NCI-H1436 (cell line): ENCODE results near the gene NPPA.

Source experiments
- DNase-seq: peaks from one replicate; lab custom pipeline; 2025; lab: John Stamatoyannopoulos, UW

NPPA gene

DNA sequence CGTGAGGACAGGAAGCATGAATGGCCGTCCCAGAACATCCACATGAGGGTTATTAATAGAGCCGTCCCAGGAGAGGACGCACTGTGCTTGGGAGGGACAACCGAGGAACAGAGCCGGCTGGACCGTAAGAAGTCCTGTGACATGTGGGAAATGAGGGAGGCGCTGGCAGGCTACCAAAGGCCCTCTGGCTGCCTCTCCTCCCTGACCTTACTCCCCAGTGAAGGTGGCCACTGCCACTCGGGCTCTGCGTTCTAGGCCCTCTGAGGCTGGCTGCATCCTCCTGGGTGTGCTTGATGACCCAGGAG is 26.6 kb upstream of the NPPA start:
- DNase-seq, result no peak

DNA sequence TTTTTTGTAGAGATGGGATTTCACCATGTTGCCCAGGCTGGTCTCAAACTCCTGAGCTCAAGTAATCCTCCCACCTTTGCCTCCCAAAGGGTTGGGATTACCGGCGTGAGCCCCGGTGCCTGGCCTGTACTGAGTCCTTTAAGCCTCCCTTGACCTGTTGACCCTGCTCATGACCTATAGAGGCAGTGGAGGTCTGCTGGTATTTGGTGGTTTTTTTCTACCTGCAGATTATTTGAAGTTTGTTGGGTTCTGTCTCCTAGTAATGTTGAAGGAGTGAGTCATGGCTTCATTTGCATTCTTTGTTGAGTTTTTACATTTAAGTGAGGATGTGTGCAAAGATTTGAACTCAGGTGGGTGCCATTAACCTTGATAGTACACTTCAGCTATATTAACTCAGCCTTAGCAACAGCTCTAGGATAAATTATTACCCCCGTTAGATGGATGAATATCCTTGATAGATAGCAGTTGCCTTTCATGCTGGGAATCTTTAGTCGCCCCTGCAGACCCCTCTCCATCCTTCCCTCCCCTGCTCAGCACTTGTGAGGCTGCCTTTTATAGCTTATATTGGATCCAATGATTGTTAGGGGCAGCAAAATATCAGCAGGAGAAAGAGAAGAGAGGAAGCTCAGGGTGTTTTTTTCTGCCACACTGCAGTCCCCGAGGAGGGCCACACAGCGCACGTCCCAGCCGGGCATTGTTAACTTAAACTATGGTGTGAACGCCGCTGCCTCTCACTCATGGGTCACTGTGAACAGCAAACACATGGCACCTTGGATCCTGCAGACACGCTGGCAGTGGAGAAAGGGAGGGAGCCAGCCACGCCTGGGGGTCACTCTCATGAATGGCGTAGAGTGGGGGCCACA is 26.0 kb upstream of the NPPA start:
- DNase-seq, result no peak

DNA sequence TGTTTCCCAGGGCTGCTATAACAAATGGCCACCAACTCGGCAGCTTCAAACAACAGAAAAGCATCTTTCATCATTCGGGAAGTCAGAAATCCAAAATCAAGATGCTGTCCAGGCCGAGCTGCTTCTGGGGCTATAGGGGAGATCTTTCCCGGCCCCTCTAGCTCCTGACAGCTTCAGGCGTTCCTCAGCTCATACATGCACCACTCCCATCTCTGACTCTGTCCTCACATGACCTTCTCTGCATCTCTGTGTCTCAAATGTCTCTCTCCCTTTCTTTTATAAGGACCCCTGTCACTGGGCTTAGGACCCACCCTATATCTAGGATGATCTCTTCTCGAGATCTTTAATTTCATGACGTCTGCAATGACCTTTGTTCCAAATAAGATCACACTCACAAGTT is 25.0 kb upstream of the NPPA start:
- DNase-seq, result no peak

DNA sequence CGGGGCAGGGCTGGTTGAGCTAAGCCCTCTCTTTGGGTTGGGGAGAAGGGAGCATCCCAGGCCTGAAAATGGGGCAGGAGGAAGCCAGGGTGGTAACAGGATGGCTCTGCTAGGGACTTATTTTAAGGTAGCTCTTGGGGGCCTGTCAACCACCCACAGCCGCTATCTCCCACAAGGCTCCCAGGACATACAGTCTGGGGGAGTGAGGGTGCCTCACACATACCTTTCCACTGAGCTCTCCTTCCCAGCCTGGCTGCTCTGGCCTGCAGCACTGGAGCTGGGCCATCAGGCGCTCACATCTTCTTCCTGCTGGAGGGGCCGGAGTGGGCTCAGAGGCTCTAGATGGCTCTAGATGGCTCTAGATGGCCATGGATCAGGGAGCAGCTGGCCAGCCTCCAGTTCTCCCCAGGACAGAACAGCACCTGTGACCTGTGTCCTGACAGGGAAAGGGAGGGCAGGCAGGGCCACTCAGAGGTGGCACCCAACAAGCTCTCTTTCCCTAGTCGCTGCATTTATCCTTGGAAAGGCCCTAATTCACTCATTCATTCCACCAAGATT is 22.1 kb upstream of the NPPA start:
- DNase-seq, result no peak

DNA sequence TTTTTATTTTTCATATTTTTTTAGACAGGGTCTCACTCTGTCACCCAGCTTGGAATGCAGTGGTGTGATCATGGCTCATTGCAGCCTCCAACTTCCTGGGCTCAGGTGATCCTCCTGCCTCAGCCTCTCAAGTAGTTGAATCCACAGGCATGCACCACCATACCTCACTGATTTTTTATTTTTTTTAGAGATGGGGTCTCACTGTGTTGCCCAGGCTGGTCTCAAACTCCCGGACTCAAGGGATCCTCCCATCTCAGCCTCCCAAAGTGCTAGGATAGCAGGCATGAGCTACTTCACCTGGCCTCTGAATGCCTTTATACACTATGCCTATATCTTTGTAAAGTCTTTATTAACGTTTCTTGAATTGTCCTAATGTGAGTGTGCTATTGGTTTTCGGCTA is 21.5 kb upstream of the NPPA start:
- no peak for DNase-seq

DNA sequence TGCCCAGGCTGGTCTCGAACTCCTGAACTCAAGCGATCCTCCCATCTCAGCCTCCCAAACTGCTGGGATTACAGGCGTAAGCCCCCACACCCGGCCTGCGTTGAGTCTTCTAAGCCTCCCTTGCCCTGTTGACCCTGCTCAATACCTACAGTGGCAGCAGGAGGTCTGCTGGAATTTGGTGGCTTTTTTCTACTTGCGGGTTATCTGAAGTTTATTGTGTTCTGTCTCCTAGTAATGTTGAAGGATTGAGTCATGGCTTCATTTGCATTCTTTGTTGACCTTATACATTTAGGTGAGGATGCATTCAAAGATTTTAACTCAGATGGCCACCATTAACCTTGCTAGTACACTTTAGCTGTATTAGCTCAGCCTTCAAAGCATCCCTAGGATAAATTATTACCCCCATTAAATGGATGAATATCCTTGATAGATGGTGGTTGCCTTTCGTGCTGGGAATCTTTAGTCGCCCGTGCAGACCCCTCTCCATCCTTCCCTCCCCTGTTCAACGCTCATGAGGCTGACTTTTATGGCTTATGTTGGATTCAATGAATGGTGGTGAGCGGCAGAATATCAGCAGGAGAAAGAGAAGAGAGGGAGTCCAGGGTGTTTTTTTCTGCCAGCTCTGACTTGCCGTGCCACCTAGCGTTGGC is 20.9 kb upstream of the NPPA start:
- no peak for DNase-seq

DNA sequence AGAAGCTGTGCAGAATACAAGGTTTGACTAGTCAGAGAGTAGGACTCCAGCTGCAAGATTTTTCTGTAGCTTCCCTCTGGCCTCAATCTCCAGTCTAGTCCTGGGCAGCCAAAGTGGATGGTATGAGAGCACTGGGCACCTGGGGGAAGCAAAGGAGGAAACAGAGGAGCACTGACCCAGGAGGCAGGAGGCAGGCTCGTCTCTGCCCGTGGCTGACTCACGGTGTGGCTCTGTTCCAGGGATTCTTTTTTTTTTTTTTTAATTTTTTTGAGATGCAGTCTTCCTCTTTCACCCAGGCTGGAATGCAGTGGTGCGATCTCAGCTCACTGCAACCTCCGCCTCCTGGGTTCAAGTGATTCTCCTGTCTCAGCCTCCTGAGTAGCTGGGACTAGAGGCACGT is 15.3 kb upstream of the NPPA start:
- no peak for DNase-seq

DNA sequence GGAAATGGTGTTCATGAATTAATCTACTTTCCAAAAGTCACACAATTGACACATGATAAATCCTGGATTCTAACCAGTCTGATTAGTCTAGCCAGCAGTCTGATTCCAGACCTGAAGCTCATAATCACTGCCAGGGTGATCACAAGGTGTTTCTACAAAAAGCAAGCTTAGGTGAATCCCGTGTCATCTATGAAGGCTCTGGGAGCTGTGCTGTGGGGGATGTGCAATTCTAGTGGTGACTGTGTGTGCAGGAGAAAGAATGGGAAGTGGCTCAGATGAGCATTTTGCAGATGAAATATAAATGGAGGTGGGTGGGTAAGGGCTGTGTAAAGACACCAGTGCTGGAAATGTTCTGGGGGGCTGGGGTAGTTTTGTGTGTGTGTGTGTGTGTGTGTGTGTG is 13.0 kb upstream of the NPPA start:
- no peak for DNase-seq

DNA sequence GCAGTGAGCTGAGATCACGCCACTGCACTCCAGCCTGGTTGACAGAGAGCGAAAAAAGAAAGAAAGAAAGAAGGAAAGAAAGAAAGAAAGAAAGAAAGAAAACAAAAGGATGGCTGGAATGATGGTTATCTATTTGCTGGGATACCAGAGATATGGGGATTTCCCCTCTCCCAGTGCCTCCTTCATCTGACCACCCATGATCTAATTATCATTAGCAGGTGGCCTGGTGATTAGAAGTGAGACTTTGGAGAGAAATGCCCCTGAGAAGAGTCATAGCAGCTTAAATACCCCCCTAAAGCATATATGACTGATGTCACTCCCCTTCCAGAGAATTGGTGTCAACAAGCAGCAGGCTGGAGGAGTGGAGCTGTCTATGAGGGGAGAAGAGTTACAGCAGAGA is 12.5 kb upstream of the NPPA start:
- DNase-seq, result no peak

DNA sequence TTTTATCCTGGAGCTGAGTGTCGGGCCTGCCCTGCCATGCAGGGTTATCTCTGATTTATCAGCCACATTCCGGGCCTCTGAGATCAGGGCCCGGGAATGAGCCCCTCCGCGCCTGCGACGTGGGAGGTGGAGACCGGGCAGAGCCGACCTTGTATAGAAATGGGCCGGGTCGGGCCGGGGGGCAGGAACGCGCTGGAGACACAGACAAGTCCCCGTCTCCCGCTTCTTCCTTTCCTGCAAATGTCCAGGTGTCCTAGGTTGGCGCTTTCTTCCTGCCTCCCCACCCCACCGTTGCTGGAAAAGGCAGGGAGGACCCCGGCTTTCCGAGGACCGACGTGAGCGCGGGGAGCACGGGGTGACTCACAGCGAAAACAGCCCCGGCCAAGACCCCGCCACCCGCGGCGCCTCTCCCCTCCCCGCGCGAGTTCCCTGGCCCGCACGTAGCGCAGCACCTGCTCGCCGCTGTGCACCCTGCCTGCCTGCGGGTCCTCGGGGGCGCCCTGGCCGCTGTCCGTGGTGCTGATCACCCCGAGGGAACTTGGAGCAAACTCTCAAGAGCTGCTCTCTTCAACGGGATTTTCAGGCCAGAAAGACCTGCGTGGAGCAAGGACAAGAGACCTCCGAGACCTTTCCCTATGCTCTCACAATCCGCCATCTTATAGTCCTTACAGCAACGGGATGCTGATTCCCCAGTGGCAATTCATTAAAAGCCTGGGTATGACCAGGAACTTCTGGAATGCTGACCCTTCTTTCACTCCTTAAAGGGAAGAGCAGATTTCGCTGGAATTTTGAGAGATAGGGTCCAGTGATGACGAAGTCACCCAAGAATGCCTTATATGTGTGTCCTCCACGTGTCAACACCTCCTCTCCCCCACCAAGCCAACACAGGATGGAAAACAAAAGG is 11.6 kb upstream of the NPPA start:
- no peak for DNase-seq

DNA sequence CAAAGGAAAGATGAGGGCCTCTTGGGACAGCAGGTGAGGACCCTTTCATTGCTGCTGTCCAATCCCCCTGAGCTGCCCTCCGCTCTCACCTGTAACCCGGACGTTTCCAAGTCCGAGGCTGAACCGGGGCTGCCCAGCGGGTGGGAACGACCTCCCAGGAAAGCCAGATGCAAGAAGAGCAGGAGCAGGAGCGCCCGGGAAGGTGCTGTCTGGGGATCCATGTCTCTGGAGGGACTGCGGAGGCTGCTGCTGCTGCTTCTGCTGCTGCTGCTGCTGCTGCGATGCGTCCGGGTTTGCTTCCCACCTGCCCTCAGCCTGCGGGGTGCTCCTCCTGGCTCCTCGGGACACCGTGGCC is 11.0 kb upstream of the NPPA start, which contains the start of gene NPPB:
TSS of gene NPPB (minus strand) at position 333 of the 355 bp plus-strand sequence. CDS start at position 221, 112 bp downstream.
- no peak for DNase-seq

DNA sequence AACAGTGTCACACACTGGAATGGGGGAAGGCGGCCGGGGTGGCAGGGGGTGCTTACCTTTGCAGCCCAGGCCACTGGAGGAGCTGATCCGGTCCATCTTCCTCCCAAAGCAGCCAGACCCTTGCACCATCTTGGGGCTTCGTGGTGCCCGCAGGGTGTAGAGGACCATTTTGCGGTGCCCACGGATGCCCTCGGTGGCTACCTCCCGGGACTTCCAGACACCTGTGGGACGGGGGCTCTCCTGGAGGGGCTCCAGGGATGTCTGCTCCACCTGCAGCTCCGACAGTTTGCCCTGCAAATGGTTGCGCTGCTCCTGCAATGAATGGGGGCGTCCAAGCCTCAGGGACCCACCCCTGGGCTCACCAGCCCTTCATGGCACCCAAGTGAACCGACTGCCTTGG is 10.6 kb upstream of the NPPA start:
- no peak for DNase-seq

DNA sequence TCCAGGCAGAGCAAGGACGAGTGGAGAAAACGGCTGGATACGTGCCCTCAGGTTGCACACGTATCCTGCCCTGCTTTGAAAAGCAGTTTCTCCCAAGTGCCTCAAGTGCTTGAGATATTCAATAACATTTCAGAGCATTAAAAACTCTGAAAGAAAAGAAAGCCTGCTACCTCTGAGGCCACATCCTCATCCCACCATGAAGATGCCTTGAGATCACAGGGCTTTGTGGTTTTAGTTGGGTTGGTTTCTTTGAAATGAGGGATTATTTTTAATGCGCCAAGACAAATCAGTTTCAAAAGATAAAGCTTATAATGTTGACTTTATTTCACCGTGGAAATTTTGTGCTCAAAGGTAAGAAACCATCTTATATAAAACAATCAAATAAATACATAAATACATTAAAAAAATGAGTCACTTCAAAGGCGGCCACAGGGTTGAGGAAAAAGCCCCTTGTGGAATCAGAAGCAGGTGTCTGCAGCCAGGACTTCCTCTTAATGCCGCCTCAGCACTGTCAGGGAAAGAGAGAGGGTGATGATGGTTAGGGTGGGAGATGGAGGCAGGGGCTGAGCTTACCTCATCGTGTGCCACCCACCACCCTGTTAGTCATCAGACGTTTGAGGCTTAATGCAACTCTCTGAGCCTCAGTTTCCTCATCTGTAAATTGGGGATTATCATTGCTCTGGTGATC is 9.7 kb upstream of the NPPA start:
- no peak for DNase-seq

DNA sequence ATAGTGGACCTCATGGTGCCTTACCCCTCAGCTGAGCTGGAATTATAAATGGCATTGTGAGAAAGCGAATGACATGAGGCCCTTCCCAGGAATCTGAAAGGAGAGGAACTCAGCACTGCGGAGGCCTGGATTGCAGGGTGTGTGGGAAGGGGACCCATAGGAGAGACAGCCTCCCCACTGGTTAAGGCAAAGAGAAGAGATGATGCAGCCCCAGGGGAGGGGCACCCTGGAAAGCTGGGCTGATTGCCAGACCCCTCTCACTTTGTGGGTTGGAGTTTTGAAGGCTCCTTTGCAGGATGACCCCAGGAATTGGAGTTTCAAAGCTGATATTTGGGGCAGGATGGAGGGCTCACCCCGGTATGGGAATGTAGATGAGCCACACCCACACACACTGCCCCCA is 9.1 kb upstream of the NPPA start:
- DNase-seq, result no peak

DNA sequence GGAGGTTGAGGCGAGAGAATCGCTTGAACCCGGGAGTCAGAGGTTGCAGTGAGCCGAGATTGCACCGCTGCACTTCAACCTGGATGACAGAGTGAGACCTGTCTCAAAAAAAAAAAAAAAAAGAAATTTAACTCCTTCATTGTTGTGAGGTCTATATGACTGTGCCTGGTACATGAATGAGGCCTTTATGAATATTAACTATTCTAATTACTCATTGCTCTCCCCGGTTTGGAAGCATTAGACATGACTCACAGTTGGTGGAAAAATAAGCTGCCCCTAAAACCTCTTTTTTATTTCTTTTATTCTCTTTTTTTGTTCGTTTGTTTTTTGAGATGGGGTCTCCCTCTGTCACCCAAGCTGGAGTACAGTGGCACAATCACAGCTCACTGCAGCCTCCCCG is 7.8 kb upstream of the NPPA start:
- DNase-seq, result no peak

DNA sequence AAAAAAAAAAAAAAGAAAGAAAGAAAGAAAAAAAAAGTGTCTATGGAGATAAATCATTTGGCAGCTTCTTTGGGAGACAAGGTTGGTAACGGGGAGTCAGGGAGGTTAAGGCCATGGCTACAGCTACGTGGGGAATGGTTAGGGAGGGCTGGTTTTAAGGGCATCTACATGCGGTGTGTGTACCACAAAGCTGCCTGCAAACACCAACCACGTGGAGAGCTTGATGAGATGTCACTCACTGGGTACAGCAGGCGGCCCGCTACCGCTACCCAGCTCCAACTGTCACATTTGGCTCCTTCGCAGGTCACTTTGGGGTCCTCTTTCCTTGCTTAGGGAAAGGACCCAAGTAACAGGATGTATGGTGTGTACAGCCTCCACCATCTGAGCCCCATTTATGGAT is 6.9 kb upstream of the NPPA start:
- no peak for DNase-seq

DNA sequence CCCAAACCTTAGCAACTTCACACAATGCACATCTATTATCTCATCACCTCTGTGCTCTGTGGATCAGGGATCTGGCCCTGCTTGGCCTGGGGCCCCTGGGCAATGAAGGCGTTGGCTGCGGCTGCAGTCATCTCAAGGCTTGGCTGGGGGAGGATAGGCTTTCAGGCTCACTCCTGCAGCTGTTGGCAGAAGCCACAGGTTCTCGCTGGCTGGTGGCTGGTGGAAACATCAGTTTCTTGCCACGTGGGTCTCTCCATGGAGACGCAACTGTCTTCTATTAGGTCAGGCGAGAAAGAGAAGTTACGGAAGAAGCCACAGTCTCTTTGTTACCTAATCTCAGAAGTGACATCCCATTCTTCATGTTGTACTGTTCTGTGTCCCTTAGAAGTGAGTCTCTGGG is 3.6 kb upstream of the NPPA start:
- DNase-seq, result no peak

DNA sequence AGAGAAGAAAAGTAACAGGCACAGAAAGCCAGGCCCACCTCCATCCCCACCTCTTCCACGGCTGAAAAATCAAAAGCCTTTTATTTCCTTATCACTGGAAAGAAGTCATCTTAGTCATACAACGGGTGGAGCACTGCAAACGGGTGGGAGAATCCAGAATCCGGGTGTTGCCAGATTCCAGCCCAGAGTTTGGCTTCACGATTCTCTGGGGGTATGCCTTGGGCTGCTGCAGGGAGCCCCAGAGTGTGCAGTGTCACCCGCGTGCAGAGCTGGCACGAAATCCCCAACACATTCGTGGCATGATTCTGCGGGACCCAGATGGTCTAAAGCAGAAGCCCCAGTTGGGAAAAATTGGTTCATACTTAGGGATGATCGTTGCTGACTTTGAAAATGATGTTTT is 2.6 kb upstream of the NPPA start:
- DNase-seq, result no peak

DNA sequence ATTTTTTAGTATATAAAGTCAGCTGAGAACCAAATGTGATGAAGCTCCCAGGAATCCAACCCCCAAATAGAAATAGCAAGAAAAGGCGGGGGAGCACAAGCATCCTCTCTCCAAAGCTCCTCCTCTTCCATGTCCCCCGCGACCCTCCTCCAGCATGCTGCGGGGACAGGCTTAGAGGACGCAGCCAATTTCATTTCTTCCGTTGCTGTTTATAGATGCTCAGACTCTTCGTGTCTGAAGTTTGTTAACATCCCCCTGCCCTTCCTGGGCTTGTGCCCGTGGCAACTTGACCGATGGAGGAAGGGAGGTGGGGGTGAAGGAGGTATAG is 754 bp upstream of the NPPA start:
- no peak for DNase-seq

DNA sequence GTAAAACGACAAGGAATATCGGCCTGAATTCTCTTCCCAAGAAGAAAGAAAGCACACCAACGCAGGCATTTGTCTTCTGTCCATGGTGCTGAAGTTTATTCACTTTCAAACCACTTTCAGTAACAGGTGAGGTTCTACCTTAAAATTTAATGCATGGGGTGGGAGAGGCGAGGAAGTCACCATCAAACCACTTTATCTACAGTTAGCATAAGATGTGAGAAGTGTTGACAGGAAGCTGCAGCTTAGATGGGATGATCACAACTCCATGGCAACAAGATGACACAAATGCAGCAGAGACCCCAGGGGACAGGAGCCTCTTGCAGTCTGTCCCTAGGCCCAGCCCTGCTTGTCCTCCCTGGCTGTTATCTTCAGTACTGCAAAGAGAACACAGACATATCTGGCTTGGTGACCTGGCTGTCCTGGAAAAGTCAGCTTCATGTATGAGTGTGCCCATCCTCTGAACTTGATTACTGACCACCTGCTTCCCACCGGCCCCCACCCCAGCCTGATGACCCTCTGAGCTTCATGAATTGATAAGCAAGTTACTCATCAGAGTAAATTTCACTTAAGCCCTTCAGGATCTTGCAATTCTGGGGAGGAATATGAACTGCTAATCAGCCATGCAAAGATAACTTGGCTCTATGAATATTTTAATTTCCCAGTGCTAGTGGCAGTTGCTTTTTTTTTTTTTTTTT is 1.8 kb downstream of the NPPA start:
- DNase-seq, result peak; percentile 40
